Measurements from ENCODE around the gene OSBP.
A peak's percentile ranks its signal among the peaks of the same experiment; 100 is the strongest.
"Not testable (repeated sequence)": the region's sequence is repeated elsewhere in the genome, so short reads cannot be mapped to it uniquely, and the experiment has no call there.

The OSBP gene

DNA sequence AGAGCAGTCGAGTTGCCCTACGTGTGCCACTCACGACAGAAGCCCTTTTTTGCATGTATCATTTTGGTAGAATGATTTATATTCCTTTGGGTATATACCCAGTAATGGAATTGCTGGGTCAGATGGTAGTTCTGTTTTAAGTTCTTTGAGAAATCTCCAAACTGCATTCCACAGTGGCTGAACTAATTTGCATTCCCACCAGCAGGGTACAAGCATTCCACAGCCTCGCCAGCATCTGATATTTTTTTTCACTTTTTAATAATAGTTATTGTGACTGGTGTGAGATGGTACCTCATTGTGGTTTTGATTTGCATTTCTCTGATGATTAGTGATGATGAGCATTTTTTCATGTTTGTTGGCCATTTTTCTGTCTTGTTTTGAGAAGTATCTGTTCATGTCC is 11.4 kb upstream of the OSBP start:
- H3K9ac ChIP-seq (ENCODE audit: low read length); H3K4me1 ChIP-seq (ENCODE audit: control insufficient read depth, insufficient read depth, low read length); H3K4me3 ChIP-seq (ENCODE audit: low read length); H3K9me3 ChIP-seq (ENCODE audit: control insufficient read depth, low read length); H3K36me3 ChIP-seq (ENCODE audit: control insufficient read depth, insufficient read depth, low read length); H3K27me3 ChIP-seq (ENCODE audit: control insufficient read depth, insufficient read depth, low read length): not testable (repeated sequence)

DNA sequence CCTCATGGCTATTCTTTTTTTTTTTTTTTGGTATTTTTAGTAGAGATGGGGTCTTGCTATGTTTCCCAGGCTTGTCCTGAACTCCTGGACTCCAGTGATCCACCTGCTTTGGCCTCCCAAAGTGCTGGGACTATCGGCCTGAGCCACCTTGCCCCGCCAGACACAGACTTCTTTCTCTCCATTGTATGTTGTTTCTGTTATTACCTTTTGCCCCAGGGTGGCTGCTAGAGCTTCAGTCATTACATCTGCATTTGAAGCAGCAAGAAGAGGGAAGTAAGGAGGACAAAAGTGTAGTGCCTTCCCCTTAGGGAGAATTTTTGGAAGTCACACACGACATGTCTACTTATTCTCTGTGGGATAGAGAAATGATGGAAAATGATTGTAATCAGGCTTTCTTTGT is 10.1 kb upstream of the OSBP start:
- no peaks in the 10 kb centered on the region for H3K36me3 ChIP-seq (ENCODE audit: control insufficient read depth, insufficient read depth, low read length)

DNA sequence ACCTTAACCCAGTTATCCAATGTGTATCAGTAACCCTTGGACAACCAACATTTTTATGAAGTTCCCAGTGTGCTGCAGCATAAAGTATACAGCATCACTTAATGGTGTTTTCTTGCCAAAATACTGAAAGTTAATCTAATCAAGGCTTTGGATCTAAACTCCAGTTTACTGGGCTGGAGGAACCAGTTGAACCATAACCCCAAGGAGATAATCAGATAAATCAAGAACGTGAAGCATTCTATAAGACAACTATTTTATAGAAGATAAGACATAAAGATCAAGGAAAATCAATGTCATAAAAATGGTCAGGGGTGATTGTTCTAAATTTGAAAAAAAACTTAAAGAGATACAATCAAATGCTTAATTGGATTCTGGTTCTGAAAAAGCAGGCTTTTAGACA is 2.3 kb upstream of the OSBP start:
- Histone ChIP-seq H3K27me3 (ENCODE audit: control insufficient read depth, insufficient read depth, low read length) (no peaks in the 10 kb centered on the region), H3K4me3 (ENCODE audit: low read length) (no peak overlapping the region), H3K36me3 (ENCODE audit: control insufficient read depth, insufficient read depth, low read length) (no peaks in the 10 kb centered on the region), H3K4me1 (ENCODE audit: control insufficient read depth, insufficient read depth, low read length) (peaks cover 9% of the 10 kb centered on the region), H3K9me3 (ENCODE audit: control insufficient read depth, low read length) (no peaks in the 10 kb centered on the region), H3K9ac (ENCODE audit: low read length) (no peak overlapping the region)

More for the DNA sequence above, 10.1 kb upstream of the OSBP start:
- Histone ChIP-seq H3K9me3 (ENCODE audit: control insufficient read depth, low read length) (no peaks in the 10 kb centered on the region), H3K9ac (ENCODE audit: low read length) (no peak overlapping the region), H3K4me1 (ENCODE audit: control insufficient read depth, insufficient read depth, low read length) (no peaks in the 10 kb centered on the region), H3K27me3 (ENCODE audit: control insufficient read depth, insufficient read depth, low read length) (no peaks in the 10 kb centered on the region), H3K4me3 (ENCODE audit: low read length) (no peak overlapping the region)

DNA sequence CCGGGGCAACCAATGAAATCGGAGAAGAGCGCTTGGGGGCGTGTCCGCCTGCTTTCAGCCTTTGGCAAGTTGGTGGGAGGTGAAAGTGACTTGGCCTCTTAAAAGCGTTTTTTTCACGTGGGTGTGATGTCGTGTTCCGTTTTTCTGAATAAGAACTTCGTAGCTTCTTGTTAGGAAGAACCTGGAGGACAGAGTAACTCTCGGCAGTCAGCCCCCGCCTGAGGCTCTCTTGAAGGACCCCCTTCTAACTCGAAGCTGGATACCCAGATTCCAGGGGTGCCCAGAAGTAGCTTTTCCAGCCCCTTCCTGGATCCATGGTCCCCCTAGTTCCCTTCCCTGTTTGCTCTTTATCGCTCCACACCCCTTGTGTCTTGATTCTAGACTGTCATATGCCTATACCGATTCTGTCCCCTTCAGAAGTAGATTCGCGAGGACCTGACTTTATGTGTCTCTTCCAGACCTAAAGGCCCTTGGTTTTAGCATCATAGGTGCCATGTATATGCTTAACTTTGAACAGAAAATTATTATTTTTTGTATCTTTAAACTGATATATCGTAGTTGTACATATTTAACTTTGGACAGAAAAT is 915 bp upstream of the OSBP start:
- H3K27me3 ChIP-seq (ENCODE audit: control insufficient read depth, insufficient read depth, low read length): no peaks in the 10 kb centered on the region
- H3K9me3 ChIP-seq (ENCODE audit: control insufficient read depth, low read length): no peaks in the 10 kb centered on the region
- H3K36me3 ChIP-seq (ENCODE audit: control insufficient read depth, insufficient read depth, low read length): no peaks in the 10 kb centered on the region
- H3K4me1 ChIP-seq (ENCODE audit: control insufficient read depth, insufficient read depth, low read length): peaks cover 22% of the 10 kb centered on the region
- H3K4me3 ChIP-seq (ENCODE audit: low read length): no peak overlapping the region
- peak overlapping the region; percentile 87 for H3K9ac ChIP-seq (ENCODE audit: low read length)

DNA sequence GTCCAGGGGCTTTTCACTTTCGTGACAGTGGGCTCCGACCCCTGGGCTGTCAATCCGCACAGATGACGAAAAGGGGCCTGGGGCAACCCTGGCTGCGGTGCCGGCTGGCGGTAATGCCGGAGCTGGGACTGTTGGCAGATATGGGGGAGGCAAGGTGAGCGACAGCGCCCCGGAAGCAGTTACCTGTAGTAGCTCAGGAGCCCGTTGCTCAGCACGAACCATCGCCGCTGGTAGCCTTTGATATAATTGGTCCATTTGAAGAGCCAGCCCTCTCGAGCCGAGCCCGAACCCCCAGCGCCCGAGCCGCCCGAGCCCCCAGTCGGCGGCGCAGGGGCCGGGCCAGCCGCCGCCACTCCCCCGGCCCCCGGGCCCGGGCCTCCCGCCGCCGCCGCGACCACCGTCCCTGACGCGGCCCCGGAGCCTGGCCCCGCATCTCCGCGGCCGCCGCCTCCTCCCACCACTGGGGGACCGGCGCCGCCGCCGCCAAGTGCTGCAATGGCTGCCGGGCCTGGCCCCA is 396 bp downstream of the OSBP start:
- Histone ChIP-seq H3K4me3 (ENCODE audit: low read length) (peak overlapping the region; percentile 65), H3K4me1 (ENCODE audit: control insufficient read depth, insufficient read depth, low read length) (peaks cover 27% of the 10 kb centered on the region), H3K9me3 (ENCODE audit: control insufficient read depth, low read length) (no peaks in the 10 kb centered on the region), H3K36me3 (ENCODE audit: control insufficient read depth, insufficient read depth, low read length) (peaks cover 2% of the 10 kb centered on the region), H3K27me3 (ENCODE audit: control insufficient read depth, insufficient read depth, low read length) (no peaks in the 10 kb centered on the region), H3K9ac (ENCODE audit: low read length) (peak overlapping the region; percentile 73)

DNA sequence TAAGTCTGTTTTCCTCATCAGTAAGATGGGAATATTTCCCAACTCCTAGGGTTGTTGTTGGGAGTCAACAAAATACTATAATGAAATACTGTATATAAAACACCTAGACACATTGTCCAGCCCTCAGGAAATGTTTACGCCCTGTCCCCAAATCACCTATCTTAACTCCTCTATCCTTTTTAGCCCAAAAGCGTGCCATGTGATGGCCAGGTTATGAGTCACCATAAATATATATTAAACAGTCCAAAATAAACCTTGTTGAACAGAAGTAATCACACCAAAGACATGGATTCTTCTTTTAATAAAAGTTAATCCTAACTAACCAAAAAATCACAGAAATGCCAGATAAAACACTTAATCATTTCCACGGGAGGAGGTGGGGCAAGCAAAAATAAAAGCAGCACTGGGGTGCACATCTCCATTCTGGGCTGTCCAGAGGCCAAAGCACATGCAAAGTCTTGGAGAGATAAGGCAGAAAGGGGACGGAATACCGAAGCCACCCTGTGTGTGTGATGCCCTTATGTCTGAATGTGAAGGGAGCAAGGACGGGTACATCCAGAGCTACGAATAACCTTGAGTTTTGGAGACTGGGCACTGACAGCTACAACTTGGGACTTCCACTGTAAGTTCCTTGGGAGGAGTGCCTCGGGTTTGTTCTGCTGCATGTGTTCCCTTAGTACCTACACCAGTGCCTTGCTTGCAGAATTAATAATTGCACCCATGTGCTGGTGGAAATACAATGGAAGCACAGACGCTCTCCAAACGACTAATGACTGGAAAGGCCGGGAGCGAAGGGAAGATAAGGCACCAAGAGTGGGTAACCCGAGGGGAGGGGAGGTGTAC is 1.1 kb downstream of the OSBP start:
- H3K9me3 ChIP-seq (ENCODE audit: control insufficient read depth, low read length): no peaks in the 10 kb centered on the region
- H3K27me3 ChIP-seq (ENCODE audit: control insufficient read depth, insufficient read depth, low read length): no peaks in the 10 kb centered on the region
- H3K9ac ChIP-seq (ENCODE audit: low read length): peak overlapping the region; percentile 73
- H3K36me3 ChIP-seq (ENCODE audit: control insufficient read depth, insufficient read depth, low read length): peaks cover 5% of the 10 kb centered on the region
- H3K4me1 ChIP-seq (ENCODE audit: control insufficient read depth, insufficient read depth, low read length): peaks cover 27% of the 10 kb centered on the region
- peak overlapping the region; percentile 65 for H3K4me3 ChIP-seq (ENCODE audit: low read length)

DNA sequence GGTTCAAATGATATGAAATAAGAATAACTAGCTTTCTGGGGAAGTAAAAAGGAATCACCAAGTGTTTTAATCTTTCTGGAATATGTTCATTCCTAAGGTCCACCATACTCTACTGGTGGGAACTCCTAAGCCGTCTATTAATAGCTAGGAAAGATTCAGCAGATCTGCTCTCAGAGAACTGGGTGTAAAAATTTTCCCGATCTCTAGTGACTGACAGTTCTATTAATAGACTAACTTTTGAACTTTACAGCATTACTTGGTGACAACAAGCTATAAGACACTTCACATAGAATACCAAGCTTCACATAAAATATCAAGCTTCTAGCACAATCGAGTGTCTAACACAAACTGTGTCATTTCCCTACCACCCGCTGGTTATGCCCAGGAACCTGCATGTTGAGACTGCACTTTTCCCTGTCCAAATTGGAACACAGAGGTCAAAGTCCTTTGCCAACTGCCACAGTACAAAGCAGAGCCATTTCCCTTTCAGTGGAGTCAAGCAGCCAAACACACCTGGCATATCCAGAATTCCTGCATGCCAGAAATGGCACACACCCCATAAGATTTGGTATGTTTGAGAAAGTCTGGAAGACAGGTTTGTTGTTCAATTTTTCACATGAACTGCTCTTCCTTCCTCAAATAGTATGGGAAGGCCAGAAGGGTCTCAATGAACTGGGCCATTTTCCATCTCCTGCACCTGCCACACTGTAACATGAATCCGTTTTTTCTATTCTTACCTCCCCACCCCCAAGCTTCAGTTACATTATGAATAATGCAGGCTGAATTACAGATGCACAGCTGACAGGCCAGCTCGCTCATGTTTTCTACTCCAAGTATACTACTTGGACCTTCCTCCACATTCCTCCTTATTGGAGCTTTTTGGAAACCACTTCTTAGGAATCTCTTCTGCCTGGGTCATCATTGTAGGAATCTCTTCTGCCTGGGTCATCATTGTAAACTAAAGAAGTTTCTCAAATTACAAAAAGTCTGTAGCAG is 3.7 kb downstream of the OSBP start:
- peaks cover 11% of the 10 kb centered on the region for H3K36me3 ChIP-seq (ENCODE audit: control insufficient read depth, insufficient read depth, low read length)
- peaks cover 27% of the 10 kb centered on the region for H3K4me1 ChIP-seq (ENCODE audit: control insufficient read depth, insufficient read depth, low read length)
- no peaks in the 10 kb centered on the region for H3K9me3 ChIP-seq (ENCODE audit: control insufficient read depth, low read length)
- no peaks in the 10 kb centered on the region for H3K27me3 ChIP-seq (ENCODE audit: control insufficient read depth, insufficient read depth, low read length)
- H3K4me3 ChIP-seq (ENCODE audit: low read length): no peak overlapping the region
- peak overlapping the region; percentile 31 for H3K9ac ChIP-seq (ENCODE audit: low read length)

DNA sequence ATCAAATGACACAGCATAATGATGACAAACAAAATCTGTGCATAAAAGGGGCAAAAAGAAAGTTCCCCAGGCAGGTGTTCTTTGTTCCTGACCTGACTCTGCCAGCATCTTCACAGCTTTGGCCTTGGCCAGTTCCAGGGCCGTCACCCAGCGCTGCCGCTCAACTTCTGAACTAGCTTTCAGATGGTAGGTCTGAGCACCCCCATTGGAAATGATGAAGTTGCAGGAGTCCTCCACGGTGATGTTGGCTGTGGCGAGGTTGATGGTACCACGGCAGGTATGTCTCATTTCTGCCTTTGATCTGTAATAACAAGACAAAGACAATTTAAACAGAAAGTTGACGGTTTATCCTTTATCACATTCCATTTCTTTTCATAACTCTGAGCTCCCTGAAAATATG is 5.3 kb downstream of the OSBP start:
- H3K4me1 ChIP-seq (ENCODE audit: control insufficient read depth, insufficient read depth, low read length): peaks cover 27% of the 10 kb centered on the region

DNA sequence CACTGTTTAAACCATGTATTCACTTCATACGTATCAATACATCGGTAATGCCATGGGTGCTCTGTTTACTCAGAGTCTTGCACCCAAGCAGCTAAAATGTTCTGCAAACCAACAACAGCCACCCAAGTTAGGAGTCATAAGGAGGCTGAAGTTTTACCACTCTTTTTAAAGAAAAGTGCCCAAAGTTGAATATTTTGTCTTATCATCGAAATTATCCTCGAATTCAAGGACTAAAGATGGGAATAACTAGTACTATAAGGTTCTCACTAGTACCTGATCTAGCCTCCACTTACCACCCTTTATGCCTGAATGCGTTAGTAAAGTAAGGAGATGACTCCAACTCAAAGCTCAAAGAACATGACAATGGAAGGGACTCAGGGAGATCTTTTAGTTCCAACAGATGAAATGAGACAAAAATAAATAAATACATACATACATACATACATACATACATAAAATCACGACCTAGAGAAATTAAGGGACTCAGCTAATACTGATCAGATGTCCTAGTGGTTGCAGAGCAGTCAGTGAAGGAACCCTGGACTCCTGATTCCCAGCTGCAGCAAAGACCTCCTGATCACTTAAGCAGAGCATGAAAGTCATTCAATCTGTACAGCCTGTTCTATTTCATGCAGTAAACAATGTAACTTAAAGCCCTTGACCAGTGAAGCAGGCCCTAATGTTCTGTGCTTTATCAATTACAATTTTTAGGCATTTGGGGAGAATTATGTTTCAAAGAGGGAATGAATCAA is 7.7 kb downstream of the OSBP start:
- H3K27me3 ChIP-seq (ENCODE audit: control insufficient read depth, insufficient read depth, low read length): no peaks in the 10 kb centered on the region
- H3K9ac ChIP-seq (ENCODE audit: low read length): no peak overlapping the region
- H3K4me1 ChIP-seq (ENCODE audit: control insufficient read depth, insufficient read depth, low read length): peaks cover 19% of the 10 kb centered on the region
- peaks cover 11% of the 10 kb centered on the region for H3K36me3 ChIP-seq (ENCODE audit: control insufficient read depth, insufficient read depth, low read length)
- H3K9me3 ChIP-seq (ENCODE audit: control insufficient read depth, low read length): no peaks in the 10 kb centered on the region
- H3K4me3 ChIP-seq (ENCODE audit: low read length): no peak overlapping the region

More for the DNA sequence above, 5.3 kb downstream of the OSBP start:
- no peak overlapping the region for H3K9ac ChIP-seq (ENCODE audit: low read length)
- H3K9me3 ChIP-seq (ENCODE audit: control insufficient read depth, low read length): no peaks in the 10 kb centered on the region
- no peak overlapping the region for H3K4me3 ChIP-seq (ENCODE audit: low read length)
- peaks cover 11% of the 10 kb centered on the region for H3K36me3 ChIP-seq (ENCODE audit: control insufficient read depth, insufficient read depth, low read length)
- no peaks in the 10 kb centered on the region for H3K27me3 ChIP-seq (ENCODE audit: control insufficient read depth, insufficient read depth, low read length)

DNA sequence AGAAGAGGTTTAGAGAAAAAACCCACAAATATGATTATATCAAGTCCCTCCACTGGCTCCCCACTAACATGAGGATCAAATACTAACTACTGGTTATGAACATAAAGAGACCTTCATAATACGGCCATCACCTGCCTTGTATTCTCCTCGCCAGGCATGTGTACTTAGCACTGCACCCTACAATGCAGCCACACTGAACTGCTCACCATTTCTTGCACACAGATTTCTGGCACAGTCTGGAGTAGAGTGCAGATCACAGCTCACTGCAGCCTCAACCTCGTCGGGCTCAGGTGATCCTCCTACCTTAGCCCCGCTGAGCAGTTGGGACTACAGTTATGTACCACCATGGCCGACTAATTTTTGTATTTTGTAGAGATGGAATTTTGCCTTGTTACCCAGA is 13.1 kb downstream of the OSBP start:
- no peaks in the 10 kb centered on the region for H3K9me3 ChIP-seq (ENCODE audit: control insufficient read depth, low read length)
- no peak overlapping the region for H3K4me3 ChIP-seq (ENCODE audit: low read length)
- no peak overlapping the region for H3K9ac ChIP-seq (ENCODE audit: low read length)
- peaks cover 16% of the 10 kb centered on the region for H3K36me3 ChIP-seq (ENCODE audit: control insufficient read depth, insufficient read depth, low read length)
- H3K27me3 ChIP-seq (ENCODE audit: control insufficient read depth, insufficient read depth, low read length): no peaks in the 10 kb centered on the region
- no peaks in the 10 kb centered on the region for H3K4me1 ChIP-seq (ENCODE audit: control insufficient read depth, insufficient read depth, low read length)

DNA sequence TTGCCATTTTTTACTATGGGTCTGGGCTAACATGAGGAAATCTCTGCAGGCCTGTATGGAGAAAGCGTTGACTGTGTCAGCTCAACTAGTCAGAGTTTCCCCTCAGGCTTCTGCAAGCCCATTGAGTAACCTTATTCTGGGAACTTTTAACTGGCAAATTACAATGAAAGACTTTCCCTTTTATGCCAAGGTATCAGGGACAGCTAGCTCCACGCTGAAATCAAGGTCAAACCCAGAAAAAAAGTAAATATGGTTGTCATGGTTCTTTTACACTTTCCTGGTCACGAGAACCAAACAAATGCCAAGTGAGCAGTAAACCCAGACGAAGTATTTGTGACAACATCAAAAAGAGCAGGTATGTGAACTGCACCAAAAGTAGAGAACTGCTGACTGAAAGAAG is 13.8 kb downstream of the OSBP start:
- H3K27me3 ChIP-seq (ENCODE audit: control insufficient read depth, insufficient read depth, low read length): no peaks in the 10 kb centered on the region
- no peaks in the 10 kb centered on the region for H3K4me1 ChIP-seq (ENCODE audit: control insufficient read depth, insufficient read depth, low read length)
- H3K9ac ChIP-seq (ENCODE audit: low read length): no peak overlapping the region
- peaks cover 15% of the 10 kb centered on the region for H3K36me3 ChIP-seq (ENCODE audit: control insufficient read depth, insufficient read depth, low read length)
- no peaks in the 10 kb centered on the region for H3K9me3 ChIP-seq (ENCODE audit: control insufficient read depth, low read length)
- H3K4me3 ChIP-seq (ENCODE audit: low read length): no peak overlapping the region

Measured in mucosa of stomach (tissue), 1 donor.